GM12878 (cell line): ENCODE measurements around the gene PNMA8B. TPM values are rescaled to one million over a fixed set of nuclear protein-coding genes. Genes with fewer than 3 reads are reported as not detected.

Source experiments
- ATAC-seq: fragments of 200-7000 bp; cut with Tn5 transposase; 3 replicates; pipeline ENCODE4 v1.9.1; 2020; ENCODE audit warnings: mild to moderate bottlenecking, moderate library complexity
- BruUV-seq: library from RNA; stranded (reverse); fragments of 400-500 nt; replicated peaks from 2 replicates; lab custom pipeline; 2021; lab: Mats Ljungman, UMichigan
- CTCF ChIA-PET: fragments of 300-600 bp; sonication (Branson Sonifier 250); formaldehyde crosslinking; extraction: SDS; loops from one replicate; lab custom pipeline; 2021; ENCODE audit warnings: inconsistent platforms; lab: Yijun Ruan, JAX
- POLR2A ChIA-PET: fragments of 350-600 bp; formaldehyde crosslinking; extraction: SDS; loops from one replicate; lab custom pipeline; 2021; ENCODE audit warnings: inconsistent platforms; lab: Charles Lee
- RAD21 ChIA-PET: fragments of 300-600 bp; sonication (Branson Sonifier 250); formaldehyde crosslinking; loops from one replicate; lab custom pipeline; 2023; ENCODE audit warnings: antibody characterized with exemption; ENCODE audit not compliant: unreplicated experiment; lab: Charles Lee
- SMC1A ChIA-PET: fragments of 300-600 bp; sonication (Branson Sonifier 250); formaldehyde crosslinking; loops from one replicate; lab custom pipeline; 2023; ENCODE audit not compliant: unreplicated experiment, uncharacterized antibody; lab: Charles Lee
- DNase-seq: peaks from one replicate; pipeline ENCODE4 v3.0.0-alpha.2; 2011; ENCODE audit warnings: low read depth, low spot score
- FAIRE-seq: peaks from 3 replicates; lab custom pipeline; 2011; peaks lifted over from hg19 to GRCh38; lab: Jason Lieb, UNC
- H2AFZ ChIP-seq: 2 replicates; pipeline ENCODE4 v1.6.0; 2011; ENCODE audit warnings: low read depth, low read length, control low read depth; ENCODE audit not compliant: control insufficient read depth
- H3K27ac ChIP-seq: 2 replicates; pipeline ENCODE4 v1.5.1; 2011; ENCODE audit warnings: control low read depth; ENCODE audit not compliant: control insufficient read depth, insufficient read depth
- H3K27me3 ChIP-seq, 2 experiments: replicated peaks in 1 of 2; 2 replicates each; pipeline versions ENCODE4 v1.6.0 to v1.6.1; 2011; ENCODE audit warnings: low read length in 1 of 2; ENCODE audit not compliant: control insufficient read depth in 2 of 2, insufficient read depth in 2 of 2
- H3K36me3 ChIP-seq, 2 experiments: 2 replicates each; pipeline ENCODE4 v1.5.1; 2011; ENCODE audit warnings: low read length in 1 of 2; ENCODE audit not compliant: control insufficient read depth in 2 of 2, insufficient read depth in 2 of 2
- H3K4me1 ChIP-seq: 2 replicates; pipeline ENCODE4 v1.6.1; 2011; ENCODE audit warnings: mild to moderate bottlenecking, low read length, moderate library complexity, mixed read lengths; ENCODE audit not compliant: control insufficient read depth, insufficient read depth
- H3K4me2 ChIP-seq: 2 replicates; pipeline ENCODE4 v1.6.0; 2011; ENCODE audit warnings: control low read depth; ENCODE audit not compliant: control insufficient read depth, insufficient read depth
- H3K4me3 ChIP-seq: fragments of 200-600 bp; sonication (generic); 2 replicates; pipeline ENCODE4 v1.5.1; 2016
- H3K79me2 ChIP-seq: 2 replicates; pipeline ENCODE4 v1.6.0; 2011; ENCODE audit warnings: low read length; ENCODE audit not compliant: control insufficient read depth, insufficient read depth
- H3K9ac ChIP-seq: 2 replicates; pipeline ENCODE4 v1.8.0; 2011; ENCODE audit warnings: low read length, control low read depth, mixed read lengths; ENCODE audit not compliant: control insufficient read depth, insufficient read depth
- H3K9me3 ChIP-seq: replicated peaks from 3 replicates; pipeline ENCODE4 v1.5.1; 2011; ENCODE audit warnings: mild to moderate bottlenecking, low read length; ENCODE audit not compliant: control insufficient read depth, insufficient read depth
- H4K20me1 ChIP-seq: 2 replicates; pipeline ENCODE4 v1.6.0; 2011; ENCODE audit not compliant: control insufficient read depth, insufficient read depth
- BRCA1 ChIP-seq: IDR thresholded peaks from 2 replicates; pipeline ENCODE4 v1.6.1; 2011; ENCODE audit warnings: low read depth, low read length, improper control_type of control experiment
- ESRRA ChIP-seq: IDR thresholded peaks from 2 replicates; pipeline ENCODE4 v1.6.1; 2012; ENCODE audit warnings: mild to moderate bottlenecking, low read length, improper control_type of control experiment
- MYC ChIP-seq: IDR thresholded peaks from 2 replicates; pipeline ENCODE4 v1.6.1; 2011; ENCODE audit warnings: mild to moderate bottlenecking, low read length, moderate library complexity, inconsistent platforms; ENCODE audit not compliant: insufficient read depth, insufficient replicate concordance, insufficient read length, severe bottlenecking
- NFYB ChIP-seq: IDR thresholded peaks from 2 replicates; pipeline ENCODE4 v1.6.1; 2011; ENCODE audit warnings: low read depth, mild to moderate bottlenecking, low read length, improper control_type of control experiment, moderate library complexity; ENCODE audit not compliant: insufficient read depth
- NKRF ChIP-seq: fragments of 450-650 bp; conservative IDR thresholded peaks from 2 replicates; pipeline ENCODE4 v1.6.1; 2017; ENCODE audit warnings: mild to moderate bottlenecking, moderate library complexity
- RCOR1 ChIP-seq: conservative IDR thresholded peaks from 2 replicates; pipeline ENCODE4 v1.6.1; 2012; ENCODE audit warnings: low read depth, low read length, improper control_type of control experiment
- SIX5 ChIP-seq: IDR thresholded peaks from 2 replicates; pipeline ENCODE4 v1.6.1; 2011; ENCODE audit warnings: mild to moderate bottlenecking, low read depth, low read length, moderate library complexity; ENCODE audit not compliant: severe bottlenecking
- TARDBP ChIP-seq: IDR thresholded peaks from 2 replicates; pipeline ENCODE4 v1.6.1; 2016; ENCODE audit warnings: borderline replicate concordance
- TBL1XR1 ChIP-seq: IDR thresholded peaks from 2 replicates; pipeline ENCODE4 v1.6.1; 2012; ENCODE audit warnings: low read depth, low read length, improper control_type of control experiment
- WGBS: methylation state at CpG from one replicate; pipeline ENCODE4 v1.1.6; 2016; ENCODE audit warnings: low lambda C conversion rate; ENCODE audit not compliant: insufficient replicate concordance, insufficient coverage; ENCODE audit errors: missing lambda C conversion rate; 5-methylcytosine and 5-hydroxymethylcytosine counted together
- in situ Hi-C: fragments of 300-500 bp; cut with MboI; formaldehyde crosslinking; loops from 9 replicates; pipeline ENCODE4 v1.14.3; 2018; ENCODE audit warnings: mixed read lengths
- intact Hi-C: fragments of 100-400 bp; cut with micrococcal nuclease; formaldehyde crosslinking; loops from one replicate; pipeline ENCODE4 v1.14.2; 2022; ENCODE audit not compliant: unreplicated experiment
- polyA plus RNA-seq, 11 experiments: library from polyadenylated mRNA; depleted of rRNA in 4 of 11; unstranded in 6 of 11; stranded (reverse) in 5 of 11; fragments of >200 nt; fragmentation: Nextera tagmentation in 4 of 11; fragmentation: Illumina TruSeq in 1 of 11; extraction: Ambion mirVana in 4 of 11; extraction: Trizol in 1 of 11; gene quantifications; 1 replicate in 1 of 11; 2 replicates in 10 of 11; pipeline versions ENCODE4 v1.2.1 to v1.2.3, GENCODE V29; 2011 to 2016; ENCODE audit warnings: inconsistent platforms in 2 of 11, missing spikeins in 2 of 11, low read depth in 1 of 11
- total RNA-seq, 4 experiments: library from RNA; depleted of rRNA in 3 of 4; stranded (reverse); fragments of >200 nt in 3 of 4; fragmentation: Illumina TruSeq in 1 of 4; extraction: Trizol in 1 of 4; gene quantifications; 2 replicates each; pipeline versions ENCODE4 v1.2.1 to v1.2.3, GENCODE V29; 2013 to 2021

PNMA8B gene
- total and polyA plus RNA-seq, 10 of the 15 experiments (the other 5 are each of a cell fraction or from before 2014, with no cell fraction given): 0.01 TPM; not detected in 9

GRCh38 chr19:46470376-46470775 is 25.3 kb downstream of the PNMA8B start (continued):
- TF ChIP-seq NKRF (no peak), NFYB (no peak), SIX5 (no peak), TBL1XR1 (no peak)
- TF ChIP-seq, all 136 proteins: peak for 0

- in situ Hi-C loops: no loop called here
- DNase-seq (no peak), FAIRE-seq (no peak), ATAC-seq (no peak)
- CTCF ChIA-PET: no interaction called here
- H3K36me3 ChIP-seq: no peaks in the 10 kb centered on the region
- intact Hi-C loops: no loop called here
- 65% methylated on average over 18 of the region's 18 CpGs for WGBS
- H3K4me2 ChIP-seq: no peak overlapping the region
- TF ChIP-seq TARDBP (no peak), MYC (no peak), ESRRA (no peak), RCOR1 (no peak), BRCA1 (no peak)
- no peak overlapping the region for H3K9ac ChIP-seq
- H3K27ac ChIP-seq: no peak overlapping the region
- H3K4me1 ChIP-seq: peaks cover 19% of the 10 kb centered on the region
- no peaks in the 10 kb centered on the region for H3K79me2 ChIP-seq
- SMC1A ChIA-PET: no interaction called here
- RAD21 ChIA-PET: no interaction called here
- BruUV-seq: no TSS peak
- peaks cover 3 to 16% of the 10 kb centered on the region in 2 experiments for H3K27me3 ChIP-seq
- no peak overlapping the region for H2AFZ ChIP-seq
- no peaks in the 10 kb centered on the region for H3K9me3 ChIP-seq
- H4K20me1 ChIP-seq: no peaks in the 10 kb centered on the region
- H3K4me3 ChIP-seq: no peak overlapping the region
- POLR2A ChIA-PET: interaction anchor here (0.7 kb wide), 1 partner anchor 154 kb away, joined by 3 read pairs; no protein-coding TSS in a partner anchor
These were observed 26.0 kb downstream of the PNMA8B start for GRCh38 chr19:46469541-46470185.
